ENCODE data around the gene LCTL. TPM values are rescaled to one million over a fixed set of nuclear protein-coding genes. Genes with fewer than 3 reads are reported as not detected.

Gene LCTL
- polyA plus RNA-seq, 1 of the 3 experiments (the other 2 are of a cell fraction): 1.9 TPM

DNA sequence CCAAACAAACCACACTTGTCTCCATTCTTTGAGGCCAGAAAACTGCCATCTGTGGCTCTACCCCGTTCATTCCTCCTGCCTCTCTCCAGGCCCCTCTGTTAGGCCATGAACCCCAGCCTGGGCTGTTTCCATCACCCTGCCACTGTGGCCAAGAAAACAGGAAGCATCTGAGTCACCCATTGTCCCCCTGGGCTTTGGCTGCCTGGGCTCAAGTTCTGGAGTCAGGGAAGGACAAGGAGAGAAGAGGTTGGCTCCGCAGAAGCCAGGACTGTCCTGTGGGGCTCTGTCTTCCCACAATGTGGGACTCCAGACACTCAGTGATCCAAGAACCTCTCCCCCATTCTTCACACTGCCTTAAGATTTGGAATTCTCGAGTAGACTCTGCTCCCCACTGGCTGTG, 14.8 kb upstream of the LCTL start:
- Histone ChIP-seq H4K20me1 (ENCODE audit: insufficient read depth) (no peaks in the 10 kb centered on the region), H3F3A (replicated peaks; ENCODE audit: insufficient read depth) (no peaks in the 10 kb centered on the region), H3K27ac (ENCODE audit: low read depth in 2 of 2, low read length in 1 of 2) (no peak overlapping the region), H3K9ac (no peak overlapping the region), H3K4me2 (no peak overlapping the region), H3K9me3 (no peaks in the 10 kb centered on the region), H3K4me1 (ENCODE audit: control insufficient read depth in 1 of 2, insufficient read depth in 2 of 2, low read depth in 1 of 2, low read length in 1 of 2) (no peaks in the 10 kb centered on the region), H3K36me3 (replicated peaks in 1 of 2; ENCODE audit: control insufficient read depth in 1 of 2, insufficient read depth in 2 of 2, low read length in 1 of 2) (no peaks in the 10 kb centered on the region), H3K79me2 (ENCODE audit: insufficient read depth) (no peaks in the 10 kb centered on the region), H2AFZ (ENCODE audit: low read depth) (no peak overlapping the region), H3K4me3 (ENCODE audit: low read depth in 2 of 2, low read length in 1 of 2) (no peak overlapping the region), H3K27me3 (ENCODE audit: insufficient read depth) (no peaks in the 10 kb centered on the region), H3K9me2 (no peaks in the 10 kb centered on the region)
- WGBS (ENCODE audit: low lambda C conversion rate): 85% methylated on average over 3 of the region's 3 CpGs
- TF ChIP-seq NRF1 (IDR thresholded peaks at IDR 0.05; ENCODE audit: low read depth, low read length) (no peak), SMC3 (IDR thresholded peaks at IDR 0.05; ENCODE audit: low read depth, low read length) (no peak), JUND (IDR thresholded peaks at IDR 0.05) (no peak), RAD21 (IDR thresholded peaks at IDR 0.05; ENCODE audit: low read length) (no peak), GABPA (IDR thresholded peaks at IDR 0.05; ENCODE audit: low read depth) (no peak)
- no peak for DNase-seq
- CTCF ChIA-PET: interaction anchor here (0.9 to 2.2 kb wide), 2 partner anchors 13 to 38 kb away, joined by 3 to 9 read pairs; no protein-coding TSS in a partner anchor
- POLR2A ChIA-PET: no interaction called here

GRCh38 chr15:66578286-66578875, 12.6 kb upstream of the LCTL start:
- Histone ChIP-seq H3K4me3 (ENCODE audit: low read depth in 2 of 2, low read length in 1 of 2) (no peak overlapping the region), H3K9me2 (no peaks in the 10 kb centered on the region), H3K27me3 (ENCODE audit: insufficient read depth) (no peaks in the 10 kb centered on the region), H3K9ac (no peak overlapping the region), H3K4me1 (ENCODE audit: control insufficient read depth in 1 of 2, insufficient read depth in 2 of 2, low read depth in 1 of 2, low read length in 1 of 2) (no peaks in the 10 kb centered on the region), H2AFZ (ENCODE audit: low read depth) (no peak overlapping the region), H3K9me3 (no peaks in the 10 kb centered on the region), H3F3A (replicated peaks; ENCODE audit: insufficient read depth) (no peaks in the 10 kb centered on the region), H3K79me2 (ENCODE audit: insufficient read depth) (no peaks in the 10 kb centered on the region), H3K36me3 (replicated peaks in 1 of 2; ENCODE audit: control insufficient read depth in 1 of 2, insufficient read depth in 2 of 2, low read length in 1 of 2) (no peaks in the 10 kb centered on the region), H3K27ac (ENCODE audit: low read depth in 2 of 2, low read length in 1 of 2) (no peak overlapping the region), H4K20me1 (ENCODE audit: insufficient read depth) (no peaks in the 10 kb centered on the region), H3K4me2 (no peak overlapping the region)
- TF ChIP-seq RAD21 (IDR thresholded peaks at IDR 0.05; ENCODE audit: low read length) (no peak), FOXJ3 (CRISPR knock-in tag; IDR thresholded peaks at IDR 0.05) (no peak), SIN3A (IDR thresholded peaks at IDR 0.05; ENCODE audit: borderline replicate concordance, low read depth, low read length) (no peak)
- ChIA-PET POLR2A (no interaction called here), CTCF (interaction anchor here (0.9 to 2.2 kb wide), 3 partner anchors 8 to 15 kb away, joined by 3 to 9 read pairs (median 4); no protein-coding TSS in a partner anchor)
- 60% methylated on average over 10 of the region's 10 CpGs for WGBS (ENCODE audit: low lambda C conversion rate)
- no peak for DNase-seq

- POLR2A ChIA-PET: no interaction called here
- no peaks in the 10 kb centered on the region for H3K79me2 ChIP-seq (ENCODE audit: insufficient read depth)
- H3K9ac ChIP-seq: no peak overlapping the region
- H3K9me3 ChIP-seq: no peaks in the 10 kb centered on the region
- no peaks in the 10 kb centered on the region for H3K9me2 ChIP-seq
- no peak overlapping the region for H3K4me3 ChIP-seq (ENCODE audit: low read depth in 2 of 2, low read length in 1 of 2)
- peak overlapping the region; percentile 46; the same call in 1 of the 2 replicates for H2AFZ ChIP-seq (ENCODE audit: low read depth)
- DNase-seq: no peak
- no peaks in the 10 kb centered on the region for H3K27me3 ChIP-seq (ENCODE audit: insufficient read depth)
- no peaks in the 10 kb centered on the region for H3F3A ChIP-seq (replicated peaks; ENCODE audit: insufficient read depth)
- H4K20me1 ChIP-seq (ENCODE audit: insufficient read depth): no peaks in the 10 kb centered on the region
- no peak overlapping the region for H3K4me2 ChIP-seq
- CTCF ChIA-PET: interaction anchor here (1.0 to 2.7 kb wide), 3 partner anchors 9 to 199 kb away, joined by 3 to 11 read pairs (median 7); partner anchors contain the start of gene LCTL
- no peaks in the 10 kb centered on the region for H3K36me3 ChIP-seq (replicated peaks in 1 of 2; ENCODE audit: control insufficient read depth in 1 of 2, insufficient read depth in 2 of 2, low read length in 1 of 2)
- H3K4me1 ChIP-seq (ENCODE audit: control insufficient read depth in 1 of 2, insufficient read depth in 2 of 2, low read depth in 1 of 2, low read length in 1 of 2): peaks cover 0 to 3% of the 10 kb centered on the region in 2 experiments; a peak in 1 of 4 replicates
- H3K27ac ChIP-seq (ENCODE audit: low read depth in 2 of 2, low read length in 1 of 2): no peak overlapping the region
- 76% methylated on average over 2 of the region's 2 CpGs for WGBS (ENCODE audit: low lambda C conversion rate)
- TF ChIP-seq NFIC (IDR thresholded peaks at IDR 0.05; ENCODE audit: borderline replicate concordance) (no peak), TCF12 (IDR thresholded peaks at IDR 0.05) (no peak), GATA2 (CRISPR knock-in tag; IDR thresholded peaks at IDR 0.05) (no peak), RCOR1 (IDR thresholded peaks at IDR 0.05; ENCODE audit: low read length) (no peak), CTCF (IDR thresholded peaks at IDR 0.05) (no peak), MEF2A (IDR thresholded peaks at IDR 0.05; ENCODE audit: borderline replicate concordance, low read depth) (no peak), REST (IDR thresholded peaks at IDR 0.05; ENCODE audit: low read depth, low read length) (no peak), SIN3A (IDR thresholded peaks at IDR 0.05; ENCODE audit: borderline replicate concordance, low read depth, low read length) (no peak), GABPA (IDR thresholded peaks at IDR 0.05; ENCODE audit: low read depth) (no peak), EP300 (IDR thresholded peaks at IDR 0.05; ENCODE audit: borderline replicate concordance in 1 of 2, low read depth in 1 of 2, low read length in 1 of 2) (no peak), MXI1 (IDR thresholded peaks at IDR 0.05; ENCODE audit: low read depth, low read length) (no peak), SMC3 (IDR thresholded peaks at IDR 0.05; ENCODE audit: low read depth, low read length) (no peak), EZH2phosphoT487 (IDR thresholded peaks at IDR 0.05; ENCODE audit: borderline replicate concordance, low read depth) (no peak)
These were observed 8.8 kb upstream of the LCTL start for GRCh38 chr15:66574596-66574950.
